Ishikawa (cell line): ENCODE measurements around the gene ELMOD3.

Experiments used
- CREB1 ChIP-seq: IDR thresholded peaks from 2 replicates; pipeline ENCODE4 v1.6.1; 2012; ENCODE audit warnings: low read depth
- EP300 ChIP-seq: IDR thresholded peaks from 2 replicates; pipeline ENCODE4 v1.6.1; 2012; ENCODE audit warnings: borderline replicate concordance
- MAX ChIP-seq: IDR thresholded peaks from 2 replicates; pipeline ENCODE4 v1.6.1; 2012
- NFIC ChIP-seq: IDR thresholded peaks from 2 replicates; pipeline ENCODE4 v1.6.1; 2012
- RAD21 ChIP-seq: IDR thresholded peaks from 2 replicates; pipeline ENCODE4 v1.6.1; 2012; ENCODE audit warnings: low read depth
- TAF1 ChIP-seq: IDR thresholded peaks from 2 replicates; pipeline ENCODE4 v1.6.1; 2012; ENCODE audit warnings: low read depth, mild to moderate bottlenecking
- TCF12 ChIP-seq: IDR thresholded peaks from 2 replicates; pipeline ENCODE4 v1.6.1; 2012; ENCODE audit warnings: low read depth
- TEAD4 ChIP-seq: IDR thresholded peaks from 2 replicates; pipeline ENCODE4 v1.6.1; 2012
- USF1 ChIP-seq: IDR thresholded peaks from 2 replicates; pipeline ENCODE4 v1.6.1; 2012
- YY1 ChIP-seq: IDR thresholded peaks from 2 replicates; pipeline ENCODE4 v1.6.1; 2012; ENCODE audit warnings: low read depth
- ZBTB7A ChIP-seq: IDR thresholded peaks from 2 replicates; pipeline ENCODE4 v1.6.1; 2012; ENCODE audit warnings: low read depth
- TF ChIP-seq, protein P1 (sequence below): IDR thresholded peaks from 2 replicates; pipeline ENCODE4 v1.6.1; 2012; ENCODE audit warnings: low read depth, mild to moderate bottlenecking

- TF ChIP-seq YY1, result no peak
- no peak for TF ChIP-seq TAF1
- no peak for TF ChIP-seq TEAD4
- TF ChIP-seq, protein P1, sequence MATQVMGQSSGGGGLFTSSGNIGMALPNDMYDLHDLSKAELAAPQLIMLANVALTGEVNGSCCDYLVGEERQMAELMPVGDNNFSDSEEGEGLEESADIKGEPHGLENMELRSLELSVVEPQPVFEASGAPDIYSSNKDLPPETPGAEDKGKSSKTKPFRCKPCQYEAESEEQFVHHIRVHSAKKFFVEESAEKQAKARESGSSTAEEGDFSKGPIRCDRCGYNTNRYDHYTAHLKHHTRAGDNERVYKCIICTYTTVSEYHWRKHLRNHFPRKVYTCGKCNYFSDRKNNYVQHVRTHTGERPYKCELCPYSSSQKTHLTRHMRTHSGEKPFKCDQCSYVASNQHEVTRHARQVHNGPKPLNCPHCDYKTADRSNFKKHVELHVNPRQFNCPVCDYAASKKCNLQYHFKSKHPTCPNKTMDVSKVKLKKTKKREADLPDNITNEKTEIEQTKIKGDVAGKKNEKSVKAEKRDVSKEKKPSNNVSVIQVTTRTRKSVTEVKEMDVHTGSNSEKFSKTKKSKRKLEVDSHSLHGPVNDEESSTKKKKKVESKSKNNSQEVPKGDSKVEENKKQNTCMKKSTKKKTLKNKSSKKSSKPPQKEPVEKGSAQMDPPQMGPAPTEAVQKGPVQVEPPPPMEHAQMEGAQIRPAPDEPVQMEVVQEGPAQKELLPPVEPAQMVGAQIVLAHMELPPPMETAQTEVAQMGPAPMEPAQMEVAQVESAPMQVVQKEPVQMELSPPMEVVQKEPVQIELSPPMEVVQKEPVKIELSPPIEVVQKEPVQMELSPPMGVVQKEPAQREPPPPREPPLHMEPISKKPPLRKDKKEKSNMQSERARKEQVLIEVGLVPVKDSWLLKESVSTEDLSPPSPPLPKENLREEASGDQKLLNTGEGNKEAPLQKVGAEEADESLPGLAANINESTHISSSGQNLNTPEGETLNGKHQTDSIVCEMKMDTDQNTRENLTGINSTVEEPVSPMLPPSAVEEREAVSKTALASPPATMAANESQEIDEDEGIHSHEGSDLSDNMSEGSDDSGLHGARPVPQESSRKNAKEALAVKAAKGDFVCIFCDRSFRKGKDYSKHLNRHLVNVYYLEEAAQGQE, result no peak
- TF ChIP-seq CREB1, result no peak
- no peak for TF ChIP-seq USF1
- no peak for TF ChIP-seq MAX
- TF ChIP-seq EP300, result no peak
- TF ChIP-seq RAD21, result no peak
- no peak for TF ChIP-seq ZBTB7A
- TF ChIP-seq NFIC, result no peak
- TF ChIP-seq TCF12, result no peak
Observed at GRCh38 chr2:85411405-85411748, 56.8 kb downstream of the ELMOD3 start.
